Trophoblast cell (in vitro differentiated cells and primary cell): ENCODE results near the gene TWIST2.

ENCODE experiments used
- DNase-seq, 2 donors: peaks; one replicate each; pipeline ENCODE4 v3.0.0-alpha.2; 2016
- H2AFZ ChIP-seq: 2 replicates; pipeline ENCODE4 v1.6.1; 2013; ENCODE audit warnings: low read length, moderate library complexity, mild to moderate bottlenecking; ENCODE audit not compliant: insufficient read depth, poor library complexity
- H2AK5ac ChIP-seq: 2 replicates; pipeline ENCODE4 v1.6.1; 2013; ENCODE audit warnings: mild to moderate bottlenecking, low read length
- H2BK120ac ChIP-seq: 2 replicates; pipeline ENCODE4 v1.6.1; 2013; ENCODE audit warnings: low read length, mild to moderate bottlenecking, moderate library complexity; ENCODE audit not compliant: insufficient read depth, poor library complexity
- H2BK12ac ChIP-seq: 2 replicates; pipeline ENCODE4 v1.6.1; 2013; ENCODE audit warnings: mild to moderate bottlenecking, low read length, moderate library complexity
- H2BK5ac ChIP-seq: 2 replicates; pipeline ENCODE4 v1.6.1; 2013; ENCODE audit warnings: low read length, low read depth, moderate library complexity, mild to moderate bottlenecking; ENCODE audit not compliant: poor library complexity
- H3K14ac ChIP-seq: 2 replicates; pipeline ENCODE4 v1.6.1; 2013; ENCODE audit warnings: mild to moderate bottlenecking, low read length
- H3K18ac ChIP-seq: 2 replicates; pipeline ENCODE4 v1.6.1; 2013; ENCODE audit warnings: mild to moderate bottlenecking, low read length
- H3K23ac ChIP-seq: 2 replicates; pipeline ENCODE4 v1.6.1; 2013; ENCODE audit warnings: low read length
- H3K27ac ChIP-seq: 2 replicates; pipeline ENCODE4 v1.5.1; 2013; ENCODE audit warnings: low read depth, mild to moderate bottlenecking, inconsistent platforms, low read length, moderate library complexity
- H3K27me3 ChIP-seq: 2 replicates; pipeline ENCODE4 v1.6.1; 2013; ENCODE audit warnings: inconsistent platforms, mild to moderate bottlenecking, low read length, moderate library complexity; ENCODE audit not compliant: insufficient read depth
- H3K36me3 ChIP-seq, 2 experiments: 1 replicate in 1 of 2; 2 replicates in 1 of 2; pipeline ENCODE4 v1.6.1; 2013; ENCODE audit warnings: low read length in 2 of 2, mild to moderate bottlenecking in 2 of 2, moderate library complexity in 1 of 2; ENCODE audit not compliant: insufficient read depth in 2 of 2, control insufficient read depth in 1 of 2
- H3K4ac ChIP-seq: 2 replicates; pipeline ENCODE4 v1.6.1; 2013; ENCODE audit warnings: low read depth, mild to moderate bottlenecking, low read length, moderate library complexity
- H3K4me1 ChIP-seq, 2 experiments: 1 replicate in 1 of 2; 2 replicates in 1 of 2; pipeline ENCODE4 v1.6.1; 2013; ENCODE audit warnings: low read length in 2 of 2, mild to moderate bottlenecking in 2 of 2, moderate library complexity in 1 of 2; ENCODE audit not compliant: insufficient read depth in 2 of 2, control insufficient read depth in 1 of 2
- H3K4me2 ChIP-seq: 2 replicates; pipeline ENCODE4 v1.6.1; 2013; ENCODE audit warnings: inconsistent platforms, mild to moderate bottlenecking, low read length, moderate library complexity
- H3K4me3 ChIP-seq: 2 replicates; pipeline ENCODE4 v1.5.1; 2013; ENCODE audit warnings: mild to moderate bottlenecking, low read depth, low read length, inconsistent platforms
- H3K79me1 ChIP-seq: one replicate; pipeline ENCODE4 v1.6.1; 2013; ENCODE audit warnings: low read length
- H3K79me2 ChIP-seq: 2 replicates; pipeline ENCODE4 v1.6.1; 2013; ENCODE audit warnings: low read length, mild to moderate bottlenecking; ENCODE audit not compliant: control insufficient read depth, insufficient read depth, poor library complexity
- H3K9ac ChIP-seq: 2 replicates; pipeline ENCODE4 v1.6.1; 2013; ENCODE audit warnings: mild to moderate bottlenecking, low read length
- H3K9me3 ChIP-seq: 2 replicates; pipeline ENCODE4 v1.6.1; 2013; ENCODE audit warnings: low read depth, mild to moderate bottlenecking, control low read depth, inconsistent platforms, low read length; ENCODE audit not compliant: insufficient read depth
- H4K12ac ChIP-seq: 2 replicates; pipeline ENCODE4 v1.6.1; 2013; ENCODE audit warnings: low read depth, mild to moderate bottlenecking, low read length, moderate library complexity
- H4K8ac ChIP-seq: 2 replicates; pipeline ENCODE4 v1.6.1; 2013; ENCODE audit warnings: low read depth, mild to moderate bottlenecking, low read length, moderate library complexity
- H4K91ac ChIP-seq: one replicate; pipeline ENCODE4 v1.6.1; 2013; ENCODE audit warnings: low read depth, mild to moderate bottlenecking, low read length, moderate library complexity
- WGBS: extraction: QIAGEN DNeasy Blood & Tissue Kit; methylation state at CpG from one replicate; pipeline ENCODE4 v1.1.7; 2013; ENCODE audit warnings: missing lambda C conversion rate; ENCODE audit not compliant: insufficient read length, insufficient coverage; ENCODE audit errors: extremely low coverage; 5-methylcytosine and 5-hydroxymethylcytosine counted together

Gene TWIST2

GRCh38 chr2:238863231-238863630 is 15.3 kb downstream of the TWIST2 start:
- H2AK5ac ChIP-seq = peak overlapping the region; percentile 93
- H2BK5ac ChIP-seq = no peak overlapping the region
- H2BK120ac ChIP-seq = peak overlapping the region; percentile 62
- H3K79me2 ChIP-seq = no peaks in the 10 kb centered on the region
- WGBS = no CpG with 5 or more reads among the region's 14 CpGs
- no peak overlapping the region for H4K8ac ChIP-seq
- H3K9me3 ChIP-seq = no peaks in the 10 kb centered on the region
- no peak overlapping the region for H2AFZ ChIP-seq
- H4K12ac ChIP-seq = no peak overlapping the region
- H3K23ac ChIP-seq = no peak overlapping the region
- H3K4me3 ChIP-seq = no peak overlapping the region
- H3K27me3 ChIP-seq = no peaks in the 10 kb centered on the region
- H2BK12ac ChIP-seq = peak overlapping the region; percentile 86
- no peak overlapping the region for H3K27ac ChIP-seq
- peak overlapping the region; percentile 15 for H4K91ac ChIP-seq
- H3K14ac ChIP-seq = peak overlapping the region; percentile 18
- H3K9ac ChIP-seq = no peak overlapping the region
- H3K4me2 ChIP-seq = no peak overlapping the region
- H3K4me1 ChIP-seq = peaks cover 15 to 20% of the 10 kb centered on the region in 2 experiments
- no peaks in the 10 kb centered on the region for H3K36me3 ChIP-seq
- H3K79me1 ChIP-seq = peaks cover 11% of the 10 kb centered on the region
- no peak overlapping the region for H3K4ac ChIP-seq
- H3K18ac ChIP-seq = no peak overlapping the region
- no peak for DNase-seq

DNA sequence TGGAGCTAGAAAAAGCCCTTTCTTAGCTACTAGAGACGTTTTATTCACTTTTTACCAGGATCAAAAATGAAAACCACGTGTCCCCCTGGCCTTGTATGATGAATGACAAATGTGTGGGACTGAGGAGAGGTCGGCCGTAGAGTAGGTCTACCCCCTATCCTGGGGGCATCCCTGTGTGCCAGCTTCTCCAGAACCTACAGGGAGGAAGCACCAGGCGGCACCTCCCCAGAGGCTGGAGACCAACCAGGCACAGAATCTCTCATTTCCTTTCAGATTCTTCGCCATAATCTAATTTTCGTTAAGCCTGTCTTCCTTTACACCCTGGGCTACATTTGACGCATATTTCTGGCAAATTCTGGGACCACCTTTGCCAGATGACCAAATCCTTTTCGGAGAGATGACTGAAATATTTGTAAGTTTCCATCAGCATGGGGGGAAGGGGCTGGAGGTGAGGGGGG is 15.9 kb downstream of the TWIST2 start:
- Histone ChIP-seq H4K91ac (peak overlapping the region; percentile 17), H3K9ac (no peak overlapping the region), H4K8ac (peak overlapping the region; percentile 1), H3K4ac (no peak overlapping the region), H3K27me3 (no peaks in the 10 kb centered on the region), H3K79me2 (no peaks in the 10 kb centered on the region), H2BK120ac (peak overlapping the region; percentile 62), H3K4me2 (no peak overlapping the region), H3K36me3 (no peaks in the 10 kb centered on the region), H3K23ac (no peak overlapping the region), H3K4me1 (peaks cover 19 to 25% of the 10 kb centered on the region in 2 experiments), H2AK5ac (peak overlapping the region; percentile 34), H3K18ac (peak overlapping the region; percentile 28), H3K14ac (peak overlapping the region; percentile 19), H2BK12ac (peak overlapping the region; percentile 86), H3K27ac (peak overlapping the region; percentile 24), H3K79me1 (peaks cover 11% of the 10 kb centered on the region), H3K4me3 (no peak overlapping the region), H3K9me3 (no peaks in the 10 kb centered on the region), H2AFZ (no peak overlapping the region), H4K12ac (no peak overlapping the region), H2BK5ac (peak overlapping the region; percentile 62)
- no CpG with 5 or more reads among the region's 9 CpGs for WGBS
- DNase-seq = no peak

- Histone ChIP-seq H4K12ac (peak overlapping the region; percentile 12), H3K9ac (no peak overlapping the region), H3K9me3 (no peaks in the 10 kb centered on the region), H3K4me3 (no peak overlapping the region), H2AFZ (peak overlapping the region; percentile 12), H3K18ac (peak overlapping the region; percentile 55), H4K8ac (peak overlapping the region; percentile 71), H3K79me1 (peaks cover 11% of the 10 kb centered on the region), H3K79me2 (no peaks in the 10 kb centered on the region), H3K36me3 (no peaks in the 10 kb centered on the region), H3K4me2 (no peak overlapping the region), H4K91ac (peak overlapping the region; percentile 94), H2BK12ac (peak overlapping the region; percentile 86), H2BK5ac (peak overlapping the region; percentile 80), H3K23ac (no peak overlapping the region), H2BK120ac (peak overlapping the region; percentile 81), H3K14ac (peak overlapping the region; percentile 75), H2AK5ac (peak overlapping the region; percentile 40), H3K4me1 (peaks cover 20 to 25% of the 10 kb centered on the region in 2 experiments), H3K27me3 (no peaks in the 10 kb centered on the region), H3K27ac (peak overlapping the region; percentile 60), H3K4ac (peak overlapping the region; percentile 7)
- DNase-seq = peak; percentile 87 to 92
- WGBS = no CpG with 5 or more reads among the region's 29 CpGs
Observed at GRCh38 chr2:238864207-238865014, 16.5 kb downstream of the TWIST2 start.

DNA sequence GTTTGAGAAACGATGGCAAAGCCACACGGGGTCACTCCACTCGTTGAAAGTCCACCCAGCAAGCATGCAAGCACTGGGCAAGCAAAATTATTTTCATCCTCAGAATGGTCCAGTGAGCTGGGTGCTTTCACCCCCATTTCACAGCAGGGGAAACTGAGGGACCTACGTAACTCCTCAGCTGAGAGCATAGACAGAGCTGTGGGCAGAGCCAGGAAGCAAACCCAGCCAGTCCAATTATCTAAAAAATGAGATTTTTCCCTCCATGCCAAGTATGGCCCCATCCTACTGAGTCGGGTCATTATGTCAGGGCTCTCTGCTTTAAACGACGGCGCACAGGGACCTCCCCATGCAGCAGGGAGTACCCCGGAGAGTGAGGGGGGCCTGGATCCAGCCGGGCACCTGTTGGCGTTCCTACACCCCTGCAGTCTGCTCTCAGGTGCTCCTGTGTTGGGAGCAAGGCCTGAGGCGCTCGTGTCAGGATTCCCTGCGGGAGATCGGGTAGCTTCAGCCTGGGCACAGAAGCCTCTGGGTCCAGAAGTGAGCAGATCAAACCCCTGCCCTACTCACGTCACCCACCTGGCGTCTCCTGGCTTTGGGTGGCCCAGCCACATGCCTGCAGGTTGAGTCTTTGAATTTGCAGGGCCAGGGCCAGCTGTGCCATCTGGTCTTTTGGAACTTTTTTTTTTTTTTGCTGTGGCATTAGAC is 17.3 kb downstream of the TWIST2 start:
- Histone ChIP-seq H3K18ac (peak overlapping the region; percentile 55), H2AFZ (peak overlapping the region; percentile 12), H4K8ac (peak overlapping the region; percentile 71), H4K12ac (no peak overlapping the region), H3K4me2 (no peak overlapping the region), H3K4me3 (no peak overlapping the region), H3K27me3 (no peaks in the 10 kb centered on the region), H2BK5ac (peak overlapping the region; percentile 80), H3K9ac (no peak overlapping the region), H4K91ac (peak overlapping the region; percentile 94), H2BK12ac (peak overlapping the region; percentile 59), H3K23ac (no peak overlapping the region), H3K79me2 (no peaks in the 10 kb centered on the region), H3K4ac (no peak overlapping the region), H3K27ac (no peak overlapping the region), H3K4me1 (peaks cover 20 to 25% of the 10 kb centered on the region in 2 experiments), H3K36me3 (no peaks in the 10 kb centered on the region), H3K9me3 (peaks cover under 1% of the 10 kb centered on the region), H2AK5ac (peak overlapping the region; percentile 40), H3K79me1 (peaks cover 11% of the 10 kb centered on the region), H3K14ac (peak overlapping the region; percentile 75), H2BK120ac (peak overlapping the region; percentile 81)
- no CpG with 5 or more reads among the region's 17 CpGs for WGBS
- no peak for DNase-seq
